ENCODE results near the gene ETV6. TPM values are rescaled to one million over a fixed set of nuclear protein-coding genes. Genes with fewer than 3 reads are reported as not detected.

Gene ETV6
- total RNA-seq, 1 experiment from 2014 or later: 14.1 TPM

DNA sequence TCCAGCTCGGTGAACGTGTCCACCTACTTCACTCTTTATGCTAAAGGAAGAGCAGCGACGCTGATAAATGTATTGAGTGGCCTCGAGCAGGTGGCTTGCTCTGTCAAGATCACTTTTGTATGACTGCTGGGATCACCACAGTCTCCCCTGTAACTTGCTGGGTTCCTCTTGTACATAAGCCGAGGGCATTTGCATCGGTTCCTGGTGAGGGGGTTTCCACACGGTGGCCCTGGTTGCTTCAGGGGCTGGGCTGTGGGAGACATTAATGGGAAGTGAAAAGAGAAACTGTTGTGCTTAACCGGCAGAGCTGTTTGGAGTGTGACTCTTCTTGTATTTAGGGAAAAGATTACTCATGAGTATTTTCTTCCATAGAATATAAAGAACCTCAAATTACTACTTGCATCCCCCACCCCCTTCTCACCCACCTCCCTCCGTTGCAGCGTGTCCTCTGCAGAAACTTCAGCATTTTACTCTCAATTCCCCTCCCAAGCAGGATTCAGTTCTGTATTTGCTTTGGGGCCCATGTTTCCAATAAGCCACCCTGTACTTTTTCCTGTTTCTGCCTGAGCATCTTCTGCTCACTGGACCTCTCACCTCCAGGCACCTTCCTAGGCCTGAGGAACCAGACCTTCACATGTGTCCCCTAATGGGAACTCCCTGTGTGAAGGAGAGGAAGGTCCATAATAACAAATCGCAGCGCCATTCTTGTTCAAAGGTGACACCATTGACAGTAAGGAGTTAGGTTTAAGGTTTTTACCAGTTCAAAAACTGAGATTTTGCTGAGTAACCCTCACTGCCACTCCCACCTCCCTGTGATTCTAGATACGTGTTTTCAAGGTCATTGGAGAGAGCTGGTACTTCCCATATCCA lies 187.0 kb downstream of the ETV6 start:
- no peaks in the 10 kb centered on the region for H3K79me2 ChIP-seq (ENCODE audit: insufficient read depth, low read length)
- intact Hi-C loops (cut with micrococcal nuclease): no loop called here
- no peaks in the 10 kb centered on the region for H4K20me1 ChIP-seq (ENCODE audit: insufficient read depth)
- H3K4me2 ChIP-seq (ENCODE audit: low read length): no peak overlapping the region
- DNase-seq (ENCODE audit: low read depth, low spot score) (no peak), ATAC-seq (no peak)
- ChIA-PET POLR2A (no interaction called here), CTCF (no interaction called here), RAD21 (ENCODE audit: low non-redundant PET in 1 of 2, low total read pairs in 2 of 2, uncharacterized antibody in 2 of 2, unreplicated experiment in 2 of 2) (no interaction called here)
- no peaks in the 10 kb centered on the region for H3K9me3 ChIP-seq (ENCODE audit: control insufficient read depth in 1 of 2, insufficient read depth in 1 of 2, low read depth in 1 of 2, low read length in 2 of 2)
- peaks cover 0 to 5% of the 10 kb centered on the region in 2 experiments; a peak in 1 of 4 replicates for H3K4me1 ChIP-seq (ENCODE audit: control insufficient read depth in 1 of 2, insufficient read depth in 2 of 2, low read length in 2 of 2)
- H3K4me3 ChIP-seq (replicated peaks in 1 of 2; ENCODE audit: low read depth in 1 of 2, low read length in 2 of 2): no peak overlapping the region
- H3K9ac ChIP-seq (ENCODE audit: low read length): no peak overlapping the region
- no peak for TF ChIP-seq TCF7L2 (IDR thresholded peaks at IDR 0.05; ENCODE audit: borderline replicate concordance, extremely low read depth, insufficient read depth, insufficient read length)
- no peak for TF ChIP-seq SIN3A (IDR thresholded peaks at IDR 0.05; ENCODE audit: low read depth)
- no peak for TF ChIP-seq FOSL1 (IDR thresholded peaks at IDR 0.05; ENCODE audit: low read depth)
- no peak for TF ChIP-seq YY1 (IDR thresholded peaks at IDR 0.05; ENCODE audit: extremely low read depth, insufficient replicate concordance, low read depth, low read length)
- no peaks in the 10 kb centered on the region for H3K36me3 ChIP-seq (ENCODE audit: control insufficient read depth in 1 of 2, insufficient read depth in 2 of 2, low read length in 2 of 2)
- no peaks in the 10 kb centered on the region for H3K27me3 ChIP-seq (ENCODE audit: insufficient read depth, low read length)
- no peaks in the 10 kb centered on the region for H3K9me2 ChIP-seq (ENCODE audit: insufficient read depth)
- no peak overlapping the region for H3K27ac ChIP-seq (ENCODE audit: low read depth, low read length)
- no peak overlapping the region for H2AFZ ChIP-seq (ENCODE audit: low read depth, low read length, poor library complexity, severe bottlenecking)
- no TSS peak for BruUV-seq (replicated peaks)

DNA sequence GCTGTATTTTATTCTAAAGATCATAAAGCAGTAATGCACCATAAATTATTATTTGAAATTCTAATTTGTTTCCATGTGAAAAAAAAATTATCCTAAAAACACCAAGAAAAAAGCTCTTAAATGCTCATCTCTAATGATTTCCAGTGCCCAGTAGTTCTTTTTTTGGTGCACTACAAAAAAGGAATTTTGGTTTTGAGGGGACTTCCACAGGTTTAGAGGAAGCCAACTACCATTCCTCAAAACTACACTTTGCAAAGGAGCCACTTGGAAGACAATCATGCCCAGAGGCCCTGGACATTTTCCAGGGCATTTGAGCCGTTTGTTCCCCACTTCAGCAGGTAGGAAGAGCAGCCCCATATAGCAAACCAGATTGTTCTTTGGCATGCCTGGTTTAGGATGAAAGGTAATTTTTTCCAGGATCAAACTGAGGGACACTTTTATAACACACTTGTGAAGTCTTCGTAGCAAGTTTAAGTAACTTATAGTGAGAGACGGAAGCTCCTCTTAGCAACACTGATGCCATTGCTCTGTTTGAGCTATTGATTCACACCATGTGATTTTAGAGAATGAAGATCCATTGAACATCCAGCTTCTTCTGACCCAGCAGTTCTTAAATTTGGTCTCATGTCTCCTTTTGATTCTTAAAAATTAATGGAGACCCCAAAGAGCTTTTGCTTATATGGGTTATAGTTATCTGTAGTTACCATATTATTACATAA lies 187.9 kb downstream of the ETV6 start:
- TF ChIP-seq POLR2AphosphoS5 (IDR thresholded peaks at IDR 0.05; ENCODE audit: low read depth, low read length) (no peak), SP1 (IDR thresholded peaks at IDR 0.05; ENCODE audit: low read depth) (no peak), ZFX (IDR thresholded peaks at IDR 0.05) (no peak), ZNF274 (IDR thresholded peaks at IDR 0.05; ENCODE audit: low read depth, low read length) (no peak), SRF (IDR thresholded peaks at IDR 0.05; ENCODE audit: low read depth) (no peak)
- TF ChIP-seq, protein P1, sequence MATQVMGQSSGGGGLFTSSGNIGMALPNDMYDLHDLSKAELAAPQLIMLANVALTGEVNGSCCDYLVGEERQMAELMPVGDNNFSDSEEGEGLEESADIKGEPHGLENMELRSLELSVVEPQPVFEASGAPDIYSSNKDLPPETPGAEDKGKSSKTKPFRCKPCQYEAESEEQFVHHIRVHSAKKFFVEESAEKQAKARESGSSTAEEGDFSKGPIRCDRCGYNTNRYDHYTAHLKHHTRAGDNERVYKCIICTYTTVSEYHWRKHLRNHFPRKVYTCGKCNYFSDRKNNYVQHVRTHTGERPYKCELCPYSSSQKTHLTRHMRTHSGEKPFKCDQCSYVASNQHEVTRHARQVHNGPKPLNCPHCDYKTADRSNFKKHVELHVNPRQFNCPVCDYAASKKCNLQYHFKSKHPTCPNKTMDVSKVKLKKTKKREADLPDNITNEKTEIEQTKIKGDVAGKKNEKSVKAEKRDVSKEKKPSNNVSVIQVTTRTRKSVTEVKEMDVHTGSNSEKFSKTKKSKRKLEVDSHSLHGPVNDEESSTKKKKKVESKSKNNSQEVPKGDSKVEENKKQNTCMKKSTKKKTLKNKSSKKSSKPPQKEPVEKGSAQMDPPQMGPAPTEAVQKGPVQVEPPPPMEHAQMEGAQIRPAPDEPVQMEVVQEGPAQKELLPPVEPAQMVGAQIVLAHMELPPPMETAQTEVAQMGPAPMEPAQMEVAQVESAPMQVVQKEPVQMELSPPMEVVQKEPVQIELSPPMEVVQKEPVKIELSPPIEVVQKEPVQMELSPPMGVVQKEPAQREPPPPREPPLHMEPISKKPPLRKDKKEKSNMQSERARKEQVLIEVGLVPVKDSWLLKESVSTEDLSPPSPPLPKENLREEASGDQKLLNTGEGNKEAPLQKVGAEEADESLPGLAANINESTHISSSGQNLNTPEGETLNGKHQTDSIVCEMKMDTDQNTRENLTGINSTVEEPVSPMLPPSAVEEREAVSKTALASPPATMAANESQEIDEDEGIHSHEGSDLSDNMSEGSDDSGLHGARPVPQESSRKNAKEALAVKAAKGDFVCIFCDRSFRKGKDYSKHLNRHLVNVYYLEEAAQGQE (IDR thresholded peaks at IDR 0.05; ENCODE audit: low read depth): no peak
- ATAC-seq: no peak
- no peaks in the 10 kb centered on the region for H3K79me2 ChIP-seq (ENCODE audit: insufficient read depth, low read length)

More for the DNA sequence above, 187.9 kb downstream of the ETV6 start:
- Histone ChIP-seq H3K4me1 (ENCODE audit: control insufficient read depth in 1 of 2, insufficient read depth in 2 of 2, low read length in 2 of 2) (peaks cover 0 to 5% of the 10 kb centered on the region in 2 experiments; a peak in 1 of 4 replicates), H3K9ac (ENCODE audit: low read length) (no peak overlapping the region), H3K4me2 (ENCODE audit: low read length) (no peak overlapping the region), H3K27ac (ENCODE audit: low read depth, low read length) (no peak overlapping the region), H4K20me1 (ENCODE audit: insufficient read depth) (no peaks in the 10 kb centered on the region), H3K9me3 (ENCODE audit: control insufficient read depth in 1 of 2, insufficient read depth in 1 of 2, low read depth in 1 of 2, low read length in 2 of 2) (no peaks in the 10 kb centered on the region), H3K9me2 (ENCODE audit: insufficient read depth) (no peaks in the 10 kb centered on the region), H3K27me3 (ENCODE audit: insufficient read depth, low read length) (no peaks in the 10 kb centered on the region), H2AFZ (ENCODE audit: low read depth, low read length, poor library complexity, severe bottlenecking) (no peak overlapping the region), H3K4me3 (replicated peaks in 1 of 2; ENCODE audit: low read depth in 1 of 2, low read length in 2 of 2) (no peak overlapping the region), H3K36me3 (ENCODE audit: control insufficient read depth in 1 of 2, insufficient read depth in 2 of 2, low read length in 2 of 2) (no peaks in the 10 kb centered on the region)
- ChIA-PET POLR2A (no interaction called here), RAD21 (ENCODE audit: low non-redundant PET in 1 of 2, low total read pairs in 2 of 2, uncharacterized antibody in 2 of 2, unreplicated experiment in 2 of 2) (no interaction called here), CTCF (no interaction called here)
- intact Hi-C loops (cut with micrococcal nuclease): no loop called here
- DNase-seq (ENCODE audit: low read depth, low spot score): no peak
- BruUV-seq (replicated peaks): no TSS peak
